Measurements from ENCODE around the gene BLOC1S4.

The BLOC1S4 gene

GRCh38 chr4:6749340-6750171 lies 33.6 kb downstream of the BLOC1S4 start:
- H3K4me3 ChIP-seq (ENCODE audit: low read depth, low read length, poor library complexity, severe bottlenecking) = no peak overlapping the region
- no peaks in the 10 kb centered on the region for H4K20me1 ChIP-seq (ENCODE audit: insufficient read depth, low read length)
- H3K9ac ChIP-seq (ENCODE audit: low read length) = no peak overlapping the region
- H3K79me2 ChIP-seq (ENCODE audit: insufficient read depth, low read length) = no peaks in the 10 kb centered on the region
- no peaks in the 10 kb centered on the region for H3K9me3 ChIP-seq (ENCODE audit: low read length)
- no peaks in the 10 kb centered on the region for H3K36me3 ChIP-seq (ENCODE audit: insufficient read depth, low read length)
- H3F3A ChIP-seq (ENCODE audit: insufficient read depth, low read length) = no peaks in the 10 kb centered on the region
- TF ChIP-seq CTCF (IDR thresholded peaks at IDR 0.05; ENCODE audit: low read length) = no peak
- TF ChIP-seq EZH2 (IDR thresholded peaks at IDR 0.05; ENCODE audit: borderline replicate concordance, low read length) = no peak
- no peaks in the 10 kb centered on the region for H3K27me3 ChIP-seq (ENCODE audit: insufficient read depth, low read length)
- no peak overlapping the region for H3K27ac ChIP-seq (ENCODE audit: low read depth, low read length, poor library complexity, severe bottlenecking)
- no peak overlapping the region for H3K4me2 ChIP-seq (ENCODE audit: low read length)
- H3K9me2 ChIP-seq (ENCODE audit: low read depth, low read length) = no peaks in the 10 kb centered on the region
- no peaks in the 10 kb centered on the region for H3K4me1 ChIP-seq (ENCODE audit: insufficient read depth, low read length, severe bottlenecking)
- no peak overlapping the region for H2AFZ ChIP-seq (ENCODE audit: low read length)

DNA sequence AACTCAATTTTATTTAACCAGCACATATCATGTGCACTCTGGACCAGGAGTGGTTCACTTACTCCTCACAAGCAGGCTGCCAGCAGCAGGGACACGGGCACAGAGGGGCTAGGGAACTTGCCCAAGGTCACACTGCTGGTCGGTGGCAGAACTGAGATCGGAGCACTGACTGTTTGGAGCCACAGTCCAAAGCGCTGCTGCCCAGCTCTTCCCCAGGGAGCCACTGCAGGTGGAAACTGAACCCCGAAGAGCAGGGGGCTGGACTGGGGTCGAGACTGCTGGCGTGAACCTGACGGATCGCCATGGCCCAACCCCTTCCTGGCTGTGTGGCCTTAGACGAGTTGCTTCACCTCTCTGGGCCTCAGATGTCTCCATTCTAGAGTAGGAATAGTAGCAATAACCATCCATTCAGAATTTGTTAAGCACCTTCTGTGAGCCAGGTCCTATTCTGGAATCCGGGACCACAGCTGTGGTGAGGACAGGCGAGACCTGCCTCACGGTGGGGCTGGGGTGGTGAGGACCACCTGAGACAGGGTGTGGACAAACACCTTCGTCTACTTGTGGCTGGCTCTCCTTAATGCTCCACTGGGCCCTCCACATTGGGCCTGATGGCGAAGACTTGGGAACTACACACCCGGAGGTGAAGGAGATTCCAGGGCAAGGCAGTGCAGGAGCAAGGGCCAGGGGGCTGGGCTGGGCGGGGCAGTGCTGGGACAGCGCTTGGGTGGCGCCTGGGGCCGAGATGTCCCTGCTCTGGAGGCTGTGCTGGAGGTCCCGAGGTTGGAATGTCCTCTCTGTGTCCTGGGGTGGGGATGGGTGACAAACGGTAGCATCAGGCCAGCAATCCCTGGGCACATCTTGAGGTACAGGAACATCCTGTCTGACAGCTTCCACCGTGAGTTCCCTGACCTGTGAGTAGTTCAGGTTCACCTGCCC lies 34.6 kb downstream of the BLOC1S4 start:
- Histone ChIP-seq H3K27me3 (ENCODE audit: insufficient read depth, low read length) (no peaks in the 10 kb centered on the region), H2AFZ (ENCODE audit: low read length) (no peak overlapping the region), H3K36me3 (ENCODE audit: insufficient read depth, low read length) (no peaks in the 10 kb centered on the region), H3K4me3 (ENCODE audit: low read depth, low read length, poor library complexity, severe bottlenecking) (no peak overlapping the region), H4K20me1 (ENCODE audit: insufficient read depth, low read length) (no peaks in the 10 kb centered on the region), H3K9me2 (ENCODE audit: low read depth, low read length) (no peaks in the 10 kb centered on the region), H3K4me1 (ENCODE audit: insufficient read depth, low read length, severe bottlenecking) (no peaks in the 10 kb centered on the region), H3K9me3 (ENCODE audit: low read length) (no peaks in the 10 kb centered on the region), H3K9ac (ENCODE audit: low read length) (no peak overlapping the region), H3K27ac (ENCODE audit: low read depth, low read length, poor library complexity, severe bottlenecking) (no peak overlapping the region), H3F3A (ENCODE audit: insufficient read depth, low read length) (no peaks in the 10 kb centered on the region), H3K4me2 (ENCODE audit: low read length) (no peak overlapping the region), H3K79me2 (ENCODE audit: insufficient read depth, low read length) (no peaks in the 10 kb centered on the region)
- no peak for TF ChIP-seq CTCF (IDR thresholded peaks at IDR 0.05; ENCODE audit: low read length)
- no peak for TF ChIP-seq EZH2 (IDR thresholded peaks at IDR 0.05; ENCODE audit: borderline replicate concordance, low read length)

- H3K4me1 ChIP-seq (ENCODE audit: insufficient read depth, low read length, severe bottlenecking) = no peaks in the 10 kb centered on the region
- no peaks in the 10 kb centered on the region for H4K20me1 ChIP-seq (ENCODE audit: insufficient read depth, low read length)
- H3K9me2 ChIP-seq (ENCODE audit: low read depth, low read length) = no peaks in the 10 kb centered on the region
- no peaks in the 10 kb centered on the region for H3K36me3 ChIP-seq (ENCODE audit: insufficient read depth, low read length)
- H3K9ac ChIP-seq (ENCODE audit: low read length) = no peak overlapping the region
- H3K9me3 ChIP-seq (ENCODE audit: low read length) = no peaks in the 10 kb centered on the region
- H3K27me3 ChIP-seq (ENCODE audit: insufficient read depth, low read length) = no peaks in the 10 kb centered on the region
- no peak overlapping the region for H3K4me3 ChIP-seq (ENCODE audit: low read depth, low read length, poor library complexity, severe bottlenecking)
- no peak overlapping the region for H3K4me2 ChIP-seq (ENCODE audit: low read length)
- no peak for TF ChIP-seq EZH2 (IDR thresholded peaks at IDR 0.05; ENCODE audit: borderline replicate concordance, low read length)
- no peak for TF ChIP-seq CTCF (IDR thresholded peaks at IDR 0.05; ENCODE audit: low read length)
- H2AFZ ChIP-seq (ENCODE audit: low read length) = no peak overlapping the region
- H3F3A ChIP-seq (ENCODE audit: insufficient read depth, low read length) = no peaks in the 10 kb centered on the region
- no peaks in the 10 kb centered on the region for H3K79me2 ChIP-seq (ENCODE audit: insufficient read depth, low read length)
- H3K27ac ChIP-seq (ENCODE audit: low read depth, low read length, poor library complexity, severe bottlenecking) = no peak overlapping the region
Measured at GRCh38 chr4:6751611-6752485, 35.9 kb downstream of the BLOC1S4 start.

Measured in OCI-LY1 (cell line).